Measurements from ENCODE around the gene CD6. TPM values are rescaled to one million over a fixed set of nuclear protein-coding genes. Genes with fewer than 3 reads are reported as not detected.
A peak's percentile ranks its signal among the peaks of the same experiment; 100 is the strongest.

The CD6 gene
- polyA plus RNA-seq, 2 donors: 1.3 to 1.4 TPM

- peak overlapping the region; percentile 43 to 49 for H3K4me3 ChIP-seq (ENCODE audit: low read depth in 1 of 2, low read length in 2 of 2)
Measured at GRCh38 chr11:60950933-60951605, 20.4 kb upstream of the CD6 start.

GRCh38 chr11:60951606-60951903 is 19.9 kb upstream of the CD6 start:
- 21 to 24% methylated on average over 8 of the region's 8 CpGs for WGBS, 2 donors
- Histone ChIP-seq H3K27me3 (ENCODE audit: control insufficient read depth in 1 of 2, insufficient read depth in 2 of 2, low read length in 2 of 2) (no peaks in the 10 kb centered on the region), H3K4me1 (ENCODE audit: control insufficient read depth in 2 of 2, insufficient read depth in 2 of 2, low read length in 1 of 2) (peaks cover 0 to 11% of the 10 kb centered on the region in 2 donors), H3K9me3 (ENCODE audit: control insufficient read depth in 2 of 2, insufficient read depth in 1 of 2, low read depth in 1 of 2, low read length in 1 of 2) (no peaks in the 10 kb centered on the region), H3K4me3 (ENCODE audit: low read depth in 1 of 2, low read length in 2 of 2) (peak overlapping the region; percentile 43 to 49), H3K36me3 (ENCODE audit: control insufficient read depth in 2 of 2, insufficient read depth in 2 of 2, low read length in 1 of 2) (peaks cover 0 to 1% of the 10 kb centered on the region in 2 donors), H3K27ac (ENCODE audit: low read depth in 2 of 2, low read length in 1 of 2) (peak overlapping the region; percentile 62 to 82)

More at GRCh38 chr11:60950933-60951605, 20.4 kb upstream of the CD6 start:
- Histone ChIP-seq H3K27me3 (ENCODE audit: control insufficient read depth in 1 of 2, insufficient read depth in 2 of 2, low read length in 2 of 2) (no peaks in the 10 kb centered on the region), H3K9me3 (ENCODE audit: control insufficient read depth in 2 of 2, insufficient read depth in 1 of 2, low read depth in 1 of 2, low read length in 1 of 2) (no peaks in the 10 kb centered on the region), H3K27ac (ENCODE audit: low read depth in 2 of 2, low read length in 1 of 2) (peak overlapping the region in 1 of 2 donors; percentile 3), H3K36me3 (ENCODE audit: control insufficient read depth in 2 of 2, insufficient read depth in 2 of 2, low read length in 1 of 2) (peaks cover 0 to 4% of the 10 kb centered on the region in 2 donors), H3K4me1 (ENCODE audit: control insufficient read depth in 2 of 2, insufficient read depth in 2 of 2, low read length in 1 of 2) (peaks cover 0 to 11% of the 10 kb centered on the region in 2 donors)
- WGBS, 2 donors: 17 to 24% methylated on average over 76 to 86 of the region's 86 CpGs

GRCh38 chr11:60951904-60952741 is 19.4 kb upstream of the CD6 start, which contains the start of gene SLC15A3:
TSS of gene SLC15A3 (minus strand) at chr11:60952176. CDS start at chr11:60951551, 625 bp downstream.
- H3K9me3 ChIP-seq (ENCODE audit: control insufficient read depth in 2 of 2, insufficient read depth in 1 of 2, low read depth in 1 of 2, low read length in 1 of 2): no peaks in the 10 kb centered on the region
- 16 to 28% methylated on average over 23 of the region's 23 CpGs for WGBS, 2 donors
- H3K27ac ChIP-seq (ENCODE audit: low read depth in 2 of 2, low read length in 1 of 2): peak within 1 kb of the TSS; percentile 62 to 82
- H3K27me3 ChIP-seq (ENCODE audit: control insufficient read depth in 1 of 2, insufficient read depth in 2 of 2, low read length in 2 of 2): no peaks in the 10 kb centered on the region
- no peaks in the 10 kb centered on the region for H3K36me3 ChIP-seq (ENCODE audit: control insufficient read depth in 2 of 2, insufficient read depth in 2 of 2, low read length in 1 of 2)
- peaks cover 0 to 12% of the 10 kb centered on the region in 2 donors for H3K4me1 ChIP-seq (ENCODE audit: control insufficient read depth in 2 of 2, insufficient read depth in 2 of 2, low read length in 1 of 2)
- peak within 1 kb of the TSS; percentile 43 to 49 for H3K4me3 ChIP-seq (ENCODE audit: low read depth in 1 of 2, low read length in 2 of 2)

GRCh38 chr11:60952742-60953170 is 18.7 kb upstream of the CD6 start:
- 21 to 27% methylated on average over 3 of the region's 3 CpGs for WGBS, 2 donors
- Histone ChIP-seq H3K4me3 (ENCODE audit: low read depth in 1 of 2, low read length in 2 of 2) (no peak overlapping the region), H3K9me3 (ENCODE audit: control insufficient read depth in 2 of 2, insufficient read depth in 1 of 2, low read depth in 1 of 2, low read length in 1 of 2) (no peaks in the 10 kb centered on the region), H3K36me3 (ENCODE audit: control insufficient read depth in 2 of 2, insufficient read depth in 2 of 2, low read length in 1 of 2) (no peaks in the 10 kb centered on the region), H3K4me1 (ENCODE audit: control insufficient read depth in 2 of 2, insufficient read depth in 2 of 2, low read length in 1 of 2) (peaks cover 0 to 13% of the 10 kb centered on the region in 2 donors), H3K27me3 (ENCODE audit: control insufficient read depth in 1 of 2, insufficient read depth in 2 of 2, low read length in 2 of 2) (no peaks in the 10 kb centered on the region), H3K27ac (ENCODE audit: low read depth in 2 of 2, low read length in 1 of 2) (peak overlapping the region; percentile 62 to 82)

- no peak overlapping the region for H3K4me3 ChIP-seq (ENCODE audit: low read depth in 1 of 2, low read length in 2 of 2)
- no peak overlapping the region for H3K27ac ChIP-seq (ENCODE audit: low read depth in 2 of 2, low read length in 1 of 2)
- no peaks in the 10 kb centered on the region for H3K9me3 ChIP-seq (ENCODE audit: control insufficient read depth in 2 of 2, insufficient read depth in 1 of 2, low read depth in 1 of 2, low read length in 1 of 2)
- H3K27me3 ChIP-seq (ENCODE audit: control insufficient read depth in 1 of 2, insufficient read depth in 2 of 2, low read length in 2 of 2): no peaks in the 10 kb centered on the region
- no peaks in the 10 kb centered on the region for H3K36me3 ChIP-seq (ENCODE audit: control insufficient read depth in 2 of 2, insufficient read depth in 2 of 2, low read length in 1 of 2)
- peaks cover 0 to 13% of the 10 kb centered on the region in 2 donors for H3K4me1 ChIP-seq (ENCODE audit: control insufficient read depth in 2 of 2, insufficient read depth in 2 of 2, low read length in 1 of 2)
- 76 to 78% methylated on average over 6 of the region's 6 CpGs for WGBS, 2 donors
Measured at GRCh38 chr11:60953781-60954180, 17.7 kb upstream of the CD6 start.

GRCh38 chr11:60954421-60954820 is 17.1 kb upstream of the CD6 start:
- Histone ChIP-seq H3K27me3 (ENCODE audit: control insufficient read depth in 1 of 2, insufficient read depth in 2 of 2, low read length in 2 of 2) (no peaks in the 10 kb centered on the region), H3K27ac (ENCODE audit: low read depth in 2 of 2, low read length in 1 of 2) (no peak overlapping the region), H3K36me3 (ENCODE audit: control insufficient read depth in 2 of 2, insufficient read depth in 2 of 2, low read length in 1 of 2) (no peaks in the 10 kb centered on the region), H3K9me3 (ENCODE audit: control insufficient read depth in 2 of 2, insufficient read depth in 1 of 2, low read depth in 1 of 2, low read length in 1 of 2) (no peaks in the 10 kb centered on the region), H3K4me1 (ENCODE audit: control insufficient read depth in 2 of 2, insufficient read depth in 2 of 2, low read length in 1 of 2) (peaks cover 0 to 13% of the 10 kb centered on the region in 2 donors), H3K4me3 (ENCODE audit: low read depth in 1 of 2, low read length in 2 of 2) (no peak overlapping the region)
- 76 to 82% methylated on average over 5 of the region's 5 CpGs for WGBS, 2 donors

- H3K4me3 ChIP-seq (ENCODE audit: low read depth in 1 of 2, low read length in 2 of 2): no peak overlapping the region
- H3K27ac ChIP-seq (ENCODE audit: low read depth in 2 of 2, low read length in 1 of 2): no peak overlapping the region
- H3K36me3 ChIP-seq (ENCODE audit: control insufficient read depth in 2 of 2, insufficient read depth in 2 of 2, low read length in 1 of 2): no peaks in the 10 kb centered on the region
- no peaks in the 10 kb centered on the region for H3K27me3 ChIP-seq (ENCODE audit: control insufficient read depth in 1 of 2, insufficient read depth in 2 of 2, low read length in 2 of 2)
- H3K9me3 ChIP-seq (ENCODE audit: control insufficient read depth in 2 of 2, insufficient read depth in 1 of 2, low read depth in 1 of 2, low read length in 1 of 2): no peaks in the 10 kb centered on the region
- 46 to 51% methylated on average over 5 of the region's 5 CpGs for WGBS, 2 donors
- peaks cover 0 to 13% of the 10 kb centered on the region in 2 donors for H3K4me1 ChIP-seq (ENCODE audit: control insufficient read depth in 2 of 2, insufficient read depth in 2 of 2, low read length in 1 of 2)
Measured at GRCh38 chr11:60955571-60955970, 15.9 kb upstream of the CD6 start.

- Histone ChIP-seq H3K27me3 (ENCODE audit: control insufficient read depth in 1 of 2, insufficient read depth in 2 of 2, low read length in 2 of 2) (no peaks in the 10 kb centered on the region), H3K4me1 (ENCODE audit: control insufficient read depth in 2 of 2, insufficient read depth in 2 of 2, low read length in 1 of 2) (peaks cover 0 to 2% of the 10 kb centered on the region in 2 donors), H3K36me3 (ENCODE audit: control insufficient read depth in 2 of 2, insufficient read depth in 2 of 2, low read length in 1 of 2) (no peaks in the 10 kb centered on the region), H3K9me3 (ENCODE audit: control insufficient read depth in 2 of 2, insufficient read depth in 1 of 2, low read depth in 1 of 2, low read length in 1 of 2) (no peaks in the 10 kb centered on the region), H3K4me3 (ENCODE audit: low read depth in 1 of 2, low read length in 2 of 2) (no peak overlapping the region), H3K27ac (ENCODE audit: low read depth in 2 of 2, low read length in 1 of 2) (peak overlapping the region in 1 of 2 donors; percentile 33)
- WGBS, 2 donors: 71 to 74% methylated on average over 4 of the region's 4 CpGs
Measured at GRCh38 chr11:60957188-60957587, 14.3 kb upstream of the CD6 start.

GRCh38 chr11:60959431-60959830 is 12.0 kb upstream of the CD6 start:
- Histone ChIP-seq H3K27ac (ENCODE audit: low read depth in 2 of 2, low read length in 1 of 2) (no peak overlapping the region), H3K9me3 (ENCODE audit: control insufficient read depth in 2 of 2, insufficient read depth in 1 of 2, low read depth in 1 of 2, low read length in 1 of 2) (no peaks in the 10 kb centered on the region), H3K27me3 (ENCODE audit: control insufficient read depth in 1 of 2, insufficient read depth in 2 of 2, low read length in 2 of 2) (no peaks in the 10 kb centered on the region), H3K4me1 (ENCODE audit: control insufficient read depth in 2 of 2, insufficient read depth in 2 of 2, low read length in 1 of 2) (peaks cover 0 to 2% of the 10 kb centered on the region in 2 donors), H3K36me3 (ENCODE audit: control insufficient read depth in 2 of 2, insufficient read depth in 2 of 2, low read length in 1 of 2) (no peaks in the 10 kb centered on the region), H3K4me3 (ENCODE audit: low read depth in 1 of 2, low read length in 2 of 2) (no peak overlapping the region)
- WGBS, 2 donors: 69 to 72% methylated on average over 6 of the region's 6 CpGs
